NCI-H146 (cell line): ENCODE results near the gene BTN1A1.
"Not testable (repeated sequence)": the region's sequence is repeated elsewhere in the genome, so short reads cannot be mapped to it uniquely, and the experiment has no call there.

ENCODE experiments used
- DNase-seq: peaks from one replicate; lab custom pipeline; 2025; lab: John Stamatoyannopoulos, UW

The BTN1A1 gene, protein sequence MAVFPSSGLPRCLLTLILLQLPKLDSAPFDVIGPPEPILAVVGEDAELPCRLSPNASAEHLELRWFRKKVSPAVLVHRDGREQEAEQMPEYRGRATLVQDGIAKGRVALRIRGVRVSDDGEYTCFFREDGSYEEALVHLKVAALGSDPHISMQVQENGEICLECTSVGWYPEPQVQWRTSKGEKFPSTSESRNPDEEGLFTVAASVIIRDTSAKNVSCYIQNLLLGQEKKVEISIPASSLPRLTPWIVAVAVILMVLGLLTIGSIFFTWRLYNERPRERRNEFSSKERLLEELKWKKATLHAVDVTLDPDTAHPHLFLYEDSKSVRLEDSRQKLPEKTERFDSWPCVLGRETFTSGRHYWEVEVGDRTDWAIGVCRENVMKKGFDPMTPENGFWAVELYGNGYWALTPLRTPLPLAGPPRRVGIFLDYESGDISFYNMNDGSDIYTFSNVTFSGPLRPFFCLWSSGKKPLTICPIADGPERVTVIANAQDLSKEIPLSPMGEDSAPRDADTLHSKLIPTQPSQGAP

DNA sequence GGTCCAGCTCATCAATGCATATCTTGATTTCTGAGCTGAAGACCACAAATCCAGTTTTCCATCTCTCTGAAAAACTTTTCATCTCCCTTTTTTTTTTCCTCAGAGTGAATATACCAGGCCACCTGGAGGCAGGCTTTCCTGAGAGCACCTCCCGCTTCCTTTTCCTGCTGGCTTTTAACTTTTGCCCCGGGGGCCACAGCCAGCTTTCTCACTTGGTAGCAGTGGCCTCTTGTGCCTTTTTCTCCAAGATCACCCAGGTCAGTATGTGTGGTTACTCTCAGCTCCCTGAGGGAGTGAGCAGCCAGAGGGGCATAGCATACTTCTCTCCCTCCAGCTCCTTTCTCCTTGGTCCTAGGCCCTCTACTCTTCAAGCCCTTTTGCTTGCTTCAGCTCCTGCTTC is at the start of gene BTN1A1:
Gene BTN1A1 (plus strand): TSS at position 202 of the 400 bp plus-strand sequence. CDS start 984 bp downstream, outside the sequence.
- no peak for DNase-seq

DNA sequence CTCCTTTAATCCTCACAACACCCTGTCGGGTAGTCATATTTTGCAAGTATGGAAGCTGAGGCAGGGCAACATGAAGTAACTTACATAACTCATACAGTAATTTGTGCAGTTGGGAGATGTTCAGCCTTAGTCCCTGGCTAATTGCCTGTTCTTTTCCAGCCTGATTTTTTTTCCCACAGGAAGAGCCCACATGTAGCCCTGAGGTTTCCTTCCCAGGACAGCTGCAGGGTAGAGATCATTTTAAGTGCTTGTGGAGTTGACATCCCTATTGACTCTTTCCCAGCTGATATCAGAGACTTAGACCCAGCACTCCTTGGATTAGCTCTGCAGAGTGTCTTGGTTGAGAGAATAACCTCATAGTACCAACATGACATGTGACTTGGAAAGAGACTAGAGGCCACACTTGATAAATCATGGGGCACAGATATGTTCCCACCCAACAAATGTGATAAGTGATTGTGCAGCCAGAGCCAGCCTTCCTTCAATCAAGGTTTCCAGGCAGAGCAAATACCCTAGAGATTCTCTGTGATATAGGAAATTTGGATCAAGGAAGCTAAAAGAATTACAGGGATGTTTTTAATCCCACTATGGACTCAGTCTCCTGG is 47.4 kb upstream of the BTN1A1 start:
- no peak for DNase-seq

DNA sequence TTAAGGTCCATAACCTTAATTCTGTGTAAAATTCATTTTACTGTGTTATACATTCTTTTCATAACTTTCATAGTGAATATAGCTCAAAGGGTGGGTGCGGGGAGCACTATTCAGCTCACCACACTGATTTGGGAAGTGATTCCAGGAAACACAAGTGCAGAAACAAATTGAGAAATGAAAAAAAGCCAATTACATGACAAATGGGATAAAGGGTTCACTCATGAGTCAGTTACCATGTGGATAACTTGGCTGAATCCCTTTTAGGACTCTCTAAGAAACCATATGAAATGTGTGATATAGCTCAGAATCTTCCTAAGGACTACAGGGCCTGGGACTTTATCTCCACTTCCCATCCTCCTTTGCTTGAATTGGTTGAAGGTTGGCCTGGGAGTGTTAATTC is 45.5 kb upstream of the BTN1A1 start:
- DNase-seq = no peak

DNA sequence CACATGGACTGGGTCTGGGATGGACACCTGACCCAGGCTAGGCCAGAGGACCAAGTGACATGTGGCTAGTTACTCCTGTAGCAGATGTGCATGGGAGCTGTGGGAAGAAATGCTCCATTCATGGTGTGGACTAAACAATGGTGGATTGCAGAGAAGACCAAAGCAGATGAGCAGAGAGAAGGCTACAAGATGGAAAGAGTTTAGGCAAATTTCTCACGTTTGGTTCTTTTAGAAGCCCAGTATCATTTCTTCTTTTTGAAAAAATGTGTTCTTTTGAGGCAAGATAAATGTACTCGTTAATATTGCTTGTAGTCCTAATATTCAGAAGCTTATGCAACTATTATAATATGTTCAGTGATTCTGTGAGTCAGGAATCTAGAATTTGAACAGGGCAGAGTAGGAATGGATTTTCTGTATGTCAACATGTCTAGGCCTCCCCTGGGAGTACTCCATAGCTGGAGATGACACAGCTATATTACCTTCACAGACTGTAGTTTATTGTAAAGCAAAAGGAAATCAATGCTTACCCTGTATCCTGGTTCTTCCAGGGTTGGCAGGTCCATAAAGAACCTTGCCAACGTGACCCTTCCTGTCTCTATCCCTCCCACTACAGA is 44.6 kb upstream of the BTN1A1 start:
- no peak for DNase-seq

DNA sequence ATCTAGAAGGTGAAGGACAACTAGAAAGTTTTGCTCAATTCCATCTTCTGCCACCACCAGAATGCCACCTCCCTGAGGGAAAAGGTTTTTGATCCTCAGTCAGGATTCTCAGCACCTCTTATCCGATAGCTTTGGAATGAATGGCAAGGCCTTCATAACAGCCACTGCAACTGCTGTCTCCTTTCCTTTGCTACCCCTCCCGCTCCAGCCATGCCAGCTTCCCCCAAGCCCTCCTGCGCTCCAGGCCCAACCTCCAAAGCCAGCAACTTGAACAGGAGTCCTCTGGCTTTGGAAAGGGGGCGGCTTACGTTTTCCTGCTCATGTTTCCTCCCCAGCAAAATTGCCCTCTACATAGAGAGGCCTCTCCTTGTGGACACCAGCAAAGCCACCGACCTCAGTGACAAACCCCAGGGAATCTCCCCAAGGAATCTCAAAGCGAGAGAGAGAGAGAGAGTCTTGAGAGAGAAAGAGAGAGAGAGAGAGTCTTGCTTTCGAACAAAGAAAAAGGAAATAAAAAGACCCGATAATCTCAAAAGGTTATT is 42.8 kb upstream of the BTN1A1 start:
- peak; percentile 40 for DNase-seq

DNA sequence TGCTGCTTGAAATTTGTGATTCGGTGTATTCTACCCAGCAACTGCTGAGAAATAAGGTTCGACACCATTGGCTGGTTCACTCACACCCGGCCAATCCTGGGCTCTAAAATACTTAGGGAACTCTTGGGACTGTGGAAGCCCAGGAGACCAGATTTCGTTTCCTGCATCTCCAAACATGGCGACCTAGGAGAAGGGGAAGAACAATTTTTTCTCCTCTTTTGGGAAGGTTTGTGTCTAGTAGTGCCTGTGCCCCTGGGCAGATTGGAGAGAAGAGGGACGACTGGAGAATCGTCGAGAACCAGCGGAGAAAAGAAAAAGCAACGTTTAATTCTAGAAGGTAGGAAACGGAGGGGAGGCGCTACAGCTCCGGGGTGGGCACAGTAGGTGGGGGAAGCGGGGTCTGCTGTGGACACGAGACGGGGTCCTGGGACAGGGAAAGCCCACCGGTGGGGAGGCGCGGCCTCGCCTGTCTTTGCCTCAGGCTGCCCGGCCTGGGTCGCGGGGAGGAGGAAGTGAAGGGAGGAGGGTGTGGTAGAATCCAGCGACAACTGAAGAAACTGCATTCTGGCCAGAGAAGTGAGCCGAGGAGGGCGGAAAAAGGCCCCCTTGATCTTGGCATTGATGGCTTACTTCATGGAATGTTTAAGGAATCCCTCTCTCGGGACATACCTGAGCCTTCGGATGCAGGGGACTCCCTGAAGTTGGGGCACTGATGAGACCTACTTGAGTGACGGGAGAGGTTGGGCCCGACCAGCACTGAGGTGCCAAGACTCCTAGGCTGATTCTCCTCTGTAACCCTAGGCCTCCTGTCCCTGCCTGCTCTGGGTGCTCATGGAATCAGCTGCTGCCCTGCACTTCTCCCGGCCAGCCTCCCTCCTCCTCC is 42.1 kb upstream of the BTN1A1 start, which contains the start of gene BTN2A1:
Gene BTN2A1 (plus strand): TSS at position 150 of the 883 bp plus-strand sequence. CDS start 682 bp downstream, at position 832.
- peak; percentile 86 for DNase-seq

DNA sequence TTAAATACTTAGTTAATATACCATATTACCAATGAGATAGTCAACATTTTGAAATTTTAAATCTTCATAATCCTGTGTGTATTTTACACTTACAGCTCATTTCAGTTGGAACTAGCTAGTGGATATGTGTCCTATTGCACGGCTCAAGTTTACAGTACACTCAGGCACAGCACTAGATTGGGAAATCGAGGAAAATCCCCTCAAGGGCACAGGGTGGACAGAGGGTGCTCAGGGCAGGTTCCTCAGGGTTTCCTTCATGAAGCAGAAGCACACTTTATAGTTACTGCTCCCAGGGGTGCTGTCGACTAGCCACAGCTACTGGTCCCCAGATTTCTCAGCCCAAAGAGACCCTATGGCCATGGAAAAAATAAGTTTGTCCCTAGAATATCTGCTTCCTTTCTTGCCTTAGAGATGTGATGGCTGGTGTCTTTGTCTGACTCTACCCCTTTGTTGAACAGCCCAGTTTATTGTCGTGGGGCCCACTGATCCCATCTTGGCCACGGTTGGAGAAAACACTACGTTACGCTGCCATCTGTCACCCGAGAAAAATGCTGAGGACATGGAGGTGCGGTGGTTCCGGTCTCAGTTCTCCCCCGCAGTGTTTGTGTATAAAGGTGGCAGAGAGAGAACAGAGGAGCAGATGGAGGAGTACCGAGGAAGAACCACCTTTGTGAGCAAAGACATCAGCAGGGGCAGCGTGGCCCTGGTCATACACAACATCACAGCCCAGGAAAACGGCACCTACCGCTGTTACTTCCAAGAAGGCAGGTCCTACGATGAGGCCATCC is 40.9 kb upstream of the BTN1A1 start:
- DNase-seq = no peak

DNA sequence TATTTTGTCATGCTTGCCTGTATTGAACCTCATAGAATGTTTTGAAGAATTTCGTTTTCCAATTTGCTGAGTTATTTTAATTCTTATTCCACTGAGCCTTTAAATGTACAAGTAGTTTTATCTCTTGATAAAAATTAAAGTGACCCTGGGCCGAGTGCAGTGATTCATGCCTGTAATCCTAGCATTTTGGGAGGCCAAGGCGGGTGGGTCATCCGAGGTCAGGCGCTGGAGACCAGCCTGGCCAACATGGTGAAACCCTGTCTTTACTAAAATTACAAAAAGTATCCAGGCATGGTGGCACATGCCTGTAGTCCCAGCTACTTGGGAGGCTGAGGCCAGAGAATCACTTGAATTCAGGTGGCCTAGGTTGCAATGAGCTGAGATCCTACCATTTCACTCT is 38.8 kb upstream of the BTN1A1 start:
- not testable (repeated sequence) for DNase-seq

DNA sequence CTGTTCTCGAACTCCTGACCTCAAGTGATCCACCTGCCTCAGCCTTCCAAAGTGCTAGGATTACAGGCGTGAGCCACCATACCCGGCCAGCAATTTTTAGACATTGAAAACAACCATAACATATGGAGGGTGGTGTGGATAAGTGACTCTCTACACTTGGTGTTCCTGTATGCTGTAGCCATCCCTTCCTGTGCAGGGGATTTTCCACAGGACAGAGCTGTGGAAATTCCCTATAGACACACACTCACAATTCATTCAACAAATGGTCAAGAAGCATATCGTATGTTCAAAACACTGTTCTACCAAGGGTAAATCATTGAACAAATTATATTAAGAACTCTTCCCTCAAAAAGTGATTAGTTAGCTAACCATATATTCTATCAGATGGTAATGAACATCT is 36.1 kb upstream of the BTN1A1 start:
- no peak for DNase-seq

DNA sequence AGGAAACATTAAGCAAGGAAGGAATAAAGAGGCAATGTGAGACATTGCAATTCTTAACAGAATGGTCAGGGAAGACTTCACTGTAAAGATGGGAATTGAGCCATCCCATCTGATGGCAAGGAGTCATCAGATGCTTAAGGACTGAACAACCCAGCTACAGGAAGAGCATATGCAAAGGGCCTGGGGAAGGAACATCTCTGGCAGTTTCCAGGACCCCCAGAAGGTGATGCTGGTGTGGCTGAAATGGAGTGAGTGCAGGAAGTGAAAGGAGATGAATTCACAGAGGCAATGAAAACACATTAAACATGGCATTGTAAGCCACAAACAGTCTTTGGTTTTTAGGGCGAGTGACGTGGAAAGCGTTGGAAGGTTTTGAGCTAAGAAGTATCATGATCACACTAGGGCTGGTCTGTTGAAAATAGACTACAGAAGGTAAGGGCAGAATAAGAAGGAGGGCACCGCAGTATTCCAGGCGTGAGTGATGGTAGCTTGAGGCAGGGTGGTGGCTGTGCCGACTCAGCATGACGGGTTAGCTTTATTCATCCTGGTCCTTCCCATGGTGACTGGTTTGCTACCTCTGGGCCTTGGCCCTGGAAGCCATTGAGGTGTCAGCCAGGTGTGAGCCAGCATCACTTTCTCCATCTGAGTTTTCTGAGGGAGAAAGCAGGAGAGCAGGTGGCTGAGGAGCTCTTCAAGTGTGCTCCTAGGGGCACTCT is 35.5 kb upstream of the BTN1A1 start:
- DNase-seq = no peak

DNA sequence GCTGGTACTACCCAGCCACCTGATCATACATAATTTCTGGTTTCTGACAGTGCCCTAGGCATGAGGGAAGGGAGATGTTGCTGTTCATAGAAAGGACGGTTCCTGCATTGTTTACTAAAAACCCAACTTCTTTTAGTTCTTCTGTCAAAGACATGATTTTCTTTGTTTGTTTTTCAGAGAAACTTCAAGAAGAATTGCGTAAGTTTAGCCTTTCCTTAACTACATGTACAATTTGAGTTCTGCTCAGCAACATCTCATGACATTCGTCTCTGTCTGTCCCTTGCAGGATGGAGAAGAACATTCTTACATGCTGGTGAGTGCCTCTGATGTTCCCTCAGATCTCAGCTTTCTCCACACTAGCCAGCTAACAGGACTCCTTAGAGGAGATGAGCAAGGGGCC is 34.3 kb upstream of the BTN1A1 start:
- DNase-seq = no peak

DNA sequence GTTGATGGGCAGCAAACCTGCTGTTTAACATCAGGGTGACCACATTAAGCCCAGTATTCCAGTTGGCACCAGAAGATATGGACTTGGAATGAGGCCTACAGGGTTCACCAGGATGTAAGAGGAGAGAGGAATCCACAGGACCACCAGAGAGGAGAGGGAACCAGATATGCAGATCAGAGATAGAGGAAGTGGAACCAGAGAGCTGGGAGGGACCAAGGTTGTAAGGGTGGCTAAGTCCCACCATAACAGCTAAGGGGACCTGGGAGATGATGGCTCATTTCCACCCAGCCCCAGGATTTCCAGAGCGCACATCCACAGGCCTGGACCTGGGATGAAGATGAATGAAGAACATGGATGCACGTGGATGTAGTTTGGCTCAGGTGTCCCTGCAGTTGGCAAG is 31.3 kb upstream of the BTN1A1 start:
- DNase-seq = no peak

DNA sequence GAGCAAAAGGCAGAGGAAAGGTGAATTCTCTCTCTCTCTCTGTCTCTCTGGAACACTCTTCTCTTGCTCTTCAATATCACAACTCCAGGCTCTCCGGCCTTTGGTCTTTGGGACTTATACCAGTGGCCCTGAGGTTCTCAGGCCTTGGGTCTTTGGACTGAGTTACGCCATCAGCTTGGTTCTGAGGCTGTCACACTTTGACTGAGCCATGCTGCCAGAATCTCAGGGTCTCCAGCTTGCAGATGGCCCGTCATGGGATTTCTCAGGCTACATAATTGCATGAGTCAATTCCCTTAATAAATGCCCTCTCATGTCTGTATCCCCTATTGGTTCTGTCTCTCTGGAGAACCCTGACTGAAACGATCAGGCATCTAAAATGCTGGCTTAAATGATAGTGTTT is 29.5 kb upstream of the BTN1A1 start:
- no peak for DNase-seq

DNA sequence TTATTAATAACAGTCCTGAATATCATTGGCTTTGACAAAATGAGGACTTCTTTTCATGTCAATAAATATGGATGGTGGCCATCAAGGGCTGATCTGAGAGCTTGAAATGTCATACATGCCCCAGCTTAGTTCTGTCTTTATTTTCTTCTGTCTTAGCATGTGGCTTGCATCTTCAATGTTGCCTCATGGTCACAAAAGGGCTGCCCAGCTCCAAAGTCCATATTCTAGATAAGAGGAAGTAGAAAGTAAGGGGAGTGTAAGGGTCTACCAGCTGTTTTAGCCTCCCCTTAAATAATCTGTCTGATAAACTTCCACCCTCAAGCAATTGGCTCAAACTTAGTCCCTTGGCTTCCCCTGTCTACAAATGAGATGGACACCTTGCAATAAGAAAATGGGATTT is 28.1 kb upstream of the BTN1A1 start:
- no peak for DNase-seq

DNA sequence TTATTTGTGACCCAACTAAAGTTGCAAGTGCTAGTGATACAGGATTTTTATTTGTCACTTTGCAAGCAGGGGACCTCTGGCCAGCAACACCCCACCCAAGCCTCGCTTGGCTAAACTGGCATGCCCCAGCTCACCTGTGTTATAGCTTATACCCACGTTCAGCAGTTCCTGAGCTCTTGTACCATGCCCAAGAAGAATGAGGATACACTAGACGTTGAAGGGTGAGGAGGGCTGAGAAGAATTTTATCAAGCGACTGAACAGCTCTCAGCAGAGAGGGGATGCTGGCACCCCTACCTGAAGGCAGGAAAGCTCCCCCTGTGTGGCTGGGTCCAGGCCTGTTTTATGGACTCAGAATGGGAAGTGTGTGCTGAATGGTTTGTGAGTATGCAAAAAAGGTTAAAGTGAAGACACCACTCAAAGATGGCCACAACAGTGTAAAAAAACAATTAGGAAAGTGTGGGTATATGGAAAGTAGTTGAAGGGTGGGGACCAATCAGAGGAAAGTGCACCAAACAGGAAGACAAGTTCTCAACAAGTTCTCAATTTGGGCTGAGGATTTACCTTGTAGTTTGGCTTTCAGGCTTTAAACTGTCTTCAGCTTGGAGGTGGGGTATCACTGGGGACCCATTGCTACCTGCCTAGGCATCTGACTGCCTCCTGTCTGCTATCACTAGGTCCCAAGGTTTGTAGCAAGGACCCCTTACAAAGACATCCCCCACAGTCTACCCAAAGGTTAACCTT is 27.4 kb upstream of the BTN1A1 start:
- no peak for DNase-seq

DNA sequence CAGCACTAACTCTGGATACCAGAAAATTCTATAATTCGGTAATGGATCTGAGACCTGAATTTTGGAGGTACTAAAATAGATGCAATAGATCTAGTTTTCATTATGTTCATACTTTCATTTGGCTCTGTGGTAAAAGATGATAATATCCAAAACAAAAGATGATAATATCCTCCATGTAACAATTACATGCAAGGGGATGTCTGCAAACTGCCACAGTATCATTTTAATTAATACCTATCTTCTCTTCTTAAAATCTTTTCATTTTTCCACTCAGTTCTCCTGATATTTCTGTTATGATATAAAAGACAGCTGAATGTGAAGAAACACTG is 26.7 kb upstream of the BTN1A1 start:
- no peak for DNase-seq

DNA sequence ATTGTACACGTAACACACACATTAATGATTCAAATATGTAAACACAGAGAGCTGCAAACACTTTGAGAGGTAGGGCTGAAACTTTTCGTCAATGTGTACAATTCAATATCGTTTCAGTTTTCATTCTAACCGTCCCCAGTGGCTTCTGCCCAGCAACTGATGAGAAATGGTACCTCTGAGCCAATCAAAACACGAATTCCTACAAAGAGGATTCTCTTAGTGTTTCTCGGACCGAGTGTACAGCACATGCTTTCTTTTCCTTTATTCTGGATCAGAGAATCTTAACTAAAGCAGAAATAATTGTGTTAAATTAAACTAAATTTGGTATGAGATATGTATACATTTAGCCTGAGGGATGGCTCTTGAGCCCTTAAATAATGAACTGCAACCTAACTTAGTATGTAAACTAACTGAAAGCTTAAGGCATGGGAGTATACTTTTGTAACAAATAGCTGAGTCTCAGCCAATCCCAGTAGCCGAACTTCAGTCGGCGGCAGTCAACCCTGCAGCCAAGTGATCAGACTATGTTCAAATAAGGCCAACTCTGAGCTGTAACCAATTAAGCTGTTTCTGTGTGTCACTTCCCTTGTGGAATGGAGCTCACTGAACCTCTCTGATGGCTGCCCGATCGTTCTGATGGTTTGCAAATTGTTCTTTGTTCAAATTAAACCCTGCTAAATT is 26.2 kb upstream of the BTN1A1 start:
- peak; percentile 92 for DNase-seq

DNA sequence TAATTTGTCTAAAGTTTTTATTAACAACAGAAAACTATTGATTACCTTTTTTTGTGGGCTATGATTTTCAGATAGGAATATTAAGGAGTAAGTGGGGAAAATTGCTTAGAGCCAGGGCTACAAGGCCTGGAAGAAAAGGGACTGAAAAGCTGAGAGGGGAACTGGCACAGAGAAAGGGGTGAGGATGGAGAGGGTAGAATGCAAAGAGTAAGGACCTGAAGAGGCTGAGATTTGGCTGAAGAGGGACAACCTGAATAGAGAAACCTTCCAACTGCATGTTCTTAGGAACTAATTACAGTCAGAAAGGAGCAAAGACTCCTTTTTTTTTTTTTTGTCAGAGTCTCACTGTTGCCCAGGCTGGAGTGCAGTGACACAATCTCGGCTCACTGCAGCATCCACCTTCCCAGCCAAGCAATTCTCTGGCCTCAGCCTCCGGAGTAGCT is 25.6 kb upstream of the BTN1A1 start:
- no peak for DNase-seq
